Fibroblast of skin of left biceps (primary cell): ENCODE data around the gene AKT2.
"Not testable (repeated sequence)": the region's sequence is repeated elsewhere in the genome, so short reads cannot be mapped to it uniquely, and the experiment has no call there.

ENCODE experiments used
- DNase-seq, 2 experiments: peaks; one replicate each; pipeline ENCODE4 v3.0.0-alpha.2; 2013; ENCODE audit warnings: low read depth in 2 of 2

AKT2 gene

DNA sequence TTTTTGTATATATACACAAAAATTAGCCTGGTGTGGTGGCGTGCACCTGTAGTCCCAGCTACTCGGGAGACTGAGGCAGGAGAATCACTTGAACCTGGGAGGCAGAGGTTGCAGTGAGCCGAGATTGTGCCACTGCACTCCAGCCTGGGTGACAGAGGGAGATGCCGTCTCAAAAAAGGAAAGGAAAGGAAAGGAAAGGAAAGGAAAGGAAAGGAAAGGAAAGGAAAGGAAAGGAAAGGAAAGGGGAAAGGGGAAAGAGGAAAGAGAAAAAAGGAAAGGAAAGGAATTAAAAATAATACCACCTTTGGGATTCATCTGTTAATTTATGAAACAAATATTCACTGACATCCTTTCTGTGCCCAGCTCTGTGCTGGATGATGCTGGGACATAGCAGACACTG is 66.1 kb downstream of the AKT2 start:
- DNase-seq = not testable (repeated sequence)

DNA sequence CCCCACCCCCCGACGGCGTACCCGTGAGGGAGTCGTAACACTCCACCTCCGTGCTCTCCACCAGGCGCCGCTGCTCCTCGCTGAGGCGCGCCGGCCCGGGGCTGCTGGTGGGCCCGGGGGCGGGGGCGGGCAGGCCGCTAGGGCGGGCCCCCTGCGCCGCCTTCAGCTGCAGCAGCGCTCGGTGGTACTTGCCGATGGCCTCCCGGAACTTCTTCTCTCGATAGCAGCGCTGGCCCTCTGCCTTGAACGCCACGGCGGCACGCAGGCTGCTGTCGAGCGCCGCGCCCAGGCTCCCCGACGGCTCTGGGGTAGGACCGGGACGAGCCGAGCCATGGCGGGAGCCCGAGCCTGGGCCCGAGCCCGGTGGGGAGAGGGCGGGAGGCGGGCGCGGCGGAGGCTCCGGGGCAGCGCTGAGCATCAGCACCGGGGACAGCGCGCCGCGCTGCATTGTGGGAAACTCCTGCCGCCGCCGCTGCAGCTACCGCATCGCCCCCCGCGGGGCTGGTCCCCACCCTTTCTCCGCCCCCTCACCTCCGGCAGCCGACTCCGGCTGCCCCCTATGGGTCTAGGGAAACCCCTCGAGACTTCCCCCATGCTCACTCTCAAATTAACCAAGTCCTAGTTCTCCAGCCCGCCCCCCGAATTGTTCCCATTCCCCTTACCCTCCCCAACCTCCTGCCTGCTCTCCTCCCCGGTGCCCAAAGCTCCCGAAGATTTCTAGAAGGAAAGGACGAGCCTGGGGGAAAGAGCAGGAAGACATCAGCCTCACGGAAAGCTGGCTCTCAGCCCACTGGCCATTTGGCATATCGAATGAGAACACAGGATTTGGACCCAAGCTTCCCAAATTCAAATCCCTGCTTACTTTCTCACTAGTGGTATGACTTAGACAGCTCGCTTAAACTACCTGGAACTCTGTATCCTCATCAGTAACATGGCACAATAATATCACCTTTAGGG is 66.9 kb downstream of the AKT2 start, which contains the start of gene TTC9B:
Gene TTC9B (minus strand): TSS at position 451 of the 957 bp plus-strand sequence. CDS start 3 bp downstream, at position 448.
- DNase-seq = no peak

DNA sequence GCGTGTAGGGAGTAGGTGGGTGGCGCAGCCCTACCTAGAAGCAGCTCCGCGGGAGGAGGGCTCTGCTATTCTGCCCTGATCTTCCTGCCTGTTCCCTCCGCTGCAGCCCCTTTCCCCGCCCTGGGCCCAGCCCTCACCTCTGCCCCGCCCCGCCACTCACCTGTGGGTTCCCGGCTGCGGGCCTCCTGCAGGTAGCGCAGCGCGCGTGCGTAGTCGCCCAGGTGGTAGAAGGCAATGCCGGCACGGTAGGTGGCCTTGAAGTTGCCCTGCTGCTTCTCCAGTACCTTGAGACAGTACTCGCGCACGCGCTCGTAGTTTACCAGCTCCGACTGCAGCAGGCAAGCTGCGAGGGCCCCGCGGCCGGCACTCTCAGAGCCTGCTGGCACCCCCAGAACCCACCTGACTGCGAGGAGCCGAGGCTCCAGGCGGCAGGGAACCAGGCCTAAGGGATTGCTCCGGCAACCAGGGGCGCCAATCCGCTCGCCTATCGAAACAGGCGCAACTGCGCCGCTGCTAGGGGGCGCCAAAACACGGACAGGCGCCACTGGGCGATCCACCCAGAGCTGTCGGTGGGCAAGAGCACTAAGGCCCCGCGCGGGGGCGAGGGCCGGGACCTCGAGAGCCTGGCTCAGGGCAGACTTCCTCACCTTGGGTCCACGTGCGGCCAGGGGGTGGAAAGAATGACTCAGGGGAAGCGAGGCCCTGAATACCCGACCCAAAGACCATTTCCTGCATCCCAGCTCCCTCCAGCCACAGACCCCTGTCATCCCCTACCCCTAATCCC is 67.9 kb downstream of the AKT2 start:
- no peak for DNase-seq

DNA sequence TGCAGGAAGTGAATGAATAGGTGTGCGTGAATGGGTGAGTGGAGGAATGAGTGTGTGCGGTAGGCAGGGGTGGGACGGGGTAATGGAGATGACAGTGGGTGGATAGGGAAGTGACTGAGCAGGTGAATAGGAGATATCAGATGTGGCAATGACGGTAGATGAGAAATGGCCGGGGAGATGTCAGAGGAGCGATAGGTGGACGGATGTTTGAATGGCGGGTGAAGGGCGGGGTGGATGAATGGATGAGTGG is 68.4 kb downstream of the AKT2 start:
- no peak for DNase-seq

DNA sequence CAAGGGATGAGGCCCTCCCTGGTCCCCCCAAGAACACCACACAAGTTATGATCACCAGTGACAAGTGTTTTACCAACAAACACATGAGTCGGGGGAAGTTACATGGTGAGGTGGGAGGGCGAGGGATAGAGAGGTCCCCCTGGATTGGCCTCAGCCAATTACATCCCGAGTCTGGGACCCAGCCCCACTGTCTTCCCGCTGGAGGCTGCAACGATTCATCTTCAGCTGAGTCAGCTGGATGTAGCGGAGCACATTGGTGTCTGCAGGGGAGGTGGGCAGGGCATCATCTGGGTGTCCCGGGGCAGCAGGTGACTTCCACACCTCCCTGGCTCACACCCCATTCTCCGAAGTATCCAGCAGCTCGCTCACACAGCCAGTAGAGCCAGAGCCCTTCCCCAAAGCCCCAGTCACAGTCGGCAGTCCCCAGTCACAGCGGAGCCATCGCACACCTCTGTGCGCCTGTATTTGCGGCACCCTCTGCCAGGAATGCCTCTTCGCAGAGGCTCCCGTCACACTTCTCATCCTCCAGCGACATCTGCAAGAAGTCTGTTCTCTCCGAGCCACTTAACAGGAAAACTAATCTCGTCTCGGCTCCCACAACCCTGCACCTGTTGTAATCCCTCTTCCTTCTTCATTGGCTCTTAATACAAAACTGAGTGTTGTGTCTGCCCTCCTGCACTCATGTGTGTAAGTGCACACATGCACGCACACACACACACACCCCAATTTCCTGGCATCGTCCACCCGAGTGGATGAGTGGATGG is 69.0 kb downstream of the AKT2 start:
- DNase-seq = no peak

DNA sequence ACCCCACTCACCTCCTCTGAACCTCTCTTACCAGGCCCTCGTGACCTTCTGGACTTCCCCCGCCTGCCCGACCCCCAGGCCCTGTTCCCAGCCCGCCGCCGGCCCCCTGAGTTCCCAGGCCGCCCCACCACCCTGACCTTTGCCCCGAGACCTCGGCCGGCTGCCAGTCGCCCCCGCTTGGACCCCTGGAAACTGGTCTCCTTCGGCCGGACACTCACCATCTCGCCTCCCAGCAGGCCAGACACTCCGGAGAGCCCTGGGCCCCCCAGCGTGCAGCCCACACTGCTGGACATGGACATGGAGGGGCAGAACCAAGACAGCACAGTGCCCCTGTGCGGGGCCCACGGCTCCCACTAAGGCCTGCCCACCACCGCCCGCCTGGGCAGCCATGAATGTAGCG is 70.2 kb downstream of the AKT2 start:
- no peak for DNase-seq

DNA sequence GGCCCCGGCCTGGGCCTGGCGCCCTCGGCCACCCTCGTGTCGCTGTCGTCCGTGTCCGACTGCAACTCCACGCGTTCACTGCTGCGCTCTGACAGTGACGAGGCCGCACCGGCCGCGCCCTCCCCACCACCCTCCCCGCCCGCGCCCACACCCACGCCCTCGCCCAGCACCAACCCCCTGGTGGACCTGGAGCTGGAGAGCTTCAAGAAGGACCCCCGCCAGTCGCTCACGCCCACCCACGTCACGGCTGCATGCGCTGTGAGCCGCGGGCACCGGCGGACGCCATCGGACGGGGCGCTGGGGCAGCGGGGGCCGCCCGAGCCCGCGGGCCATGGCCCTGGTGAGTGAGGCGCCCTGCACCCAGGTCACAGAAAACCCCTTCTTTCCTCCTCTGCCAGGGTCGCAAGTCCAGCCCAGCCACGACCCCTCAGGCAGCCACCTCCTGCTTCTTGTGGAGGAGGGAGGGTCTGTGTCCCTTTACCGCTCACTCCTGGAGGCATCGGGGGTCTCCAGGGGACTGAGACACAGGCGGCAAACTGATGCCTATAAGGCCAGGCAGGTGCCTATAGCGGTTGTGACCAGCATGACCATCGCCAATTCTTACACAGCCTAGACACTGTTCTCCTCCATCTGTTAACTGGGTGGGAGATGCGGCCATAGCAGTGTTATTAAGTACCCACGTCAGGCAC is 71.1 kb downstream of the AKT2 start:
- DNase-seq = no peak

DNA sequence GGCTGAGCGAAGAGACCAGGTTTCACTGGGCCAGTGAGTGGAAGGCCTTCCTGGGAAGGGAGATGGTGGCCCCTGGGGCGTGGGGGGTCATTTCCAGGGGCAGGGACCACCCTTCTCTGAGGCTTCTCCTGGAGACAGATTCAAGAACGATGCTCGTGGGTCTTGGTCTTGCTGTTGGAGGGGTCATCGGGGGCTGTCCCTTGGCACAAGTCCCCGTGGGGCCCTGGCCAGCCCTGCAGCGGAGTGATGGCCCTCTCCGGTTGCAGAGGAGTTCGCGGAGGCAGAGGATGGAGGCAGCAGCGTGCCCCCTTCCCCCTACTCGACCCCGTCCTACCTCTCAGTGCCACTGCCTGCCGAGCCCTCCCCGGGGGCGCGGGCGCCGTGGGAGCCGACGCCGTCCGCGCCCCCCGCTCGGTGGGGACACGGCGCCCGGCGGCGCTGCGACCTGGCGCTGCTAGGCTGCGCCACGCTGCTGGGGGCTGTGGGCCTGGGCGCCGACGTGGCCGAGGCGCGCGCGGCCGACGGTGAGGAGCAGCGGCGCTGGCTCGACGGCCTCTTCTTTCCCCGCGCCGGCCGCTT is 71.8 kb downstream of the AKT2 start:
- no peak for DNase-seq

DNA sequence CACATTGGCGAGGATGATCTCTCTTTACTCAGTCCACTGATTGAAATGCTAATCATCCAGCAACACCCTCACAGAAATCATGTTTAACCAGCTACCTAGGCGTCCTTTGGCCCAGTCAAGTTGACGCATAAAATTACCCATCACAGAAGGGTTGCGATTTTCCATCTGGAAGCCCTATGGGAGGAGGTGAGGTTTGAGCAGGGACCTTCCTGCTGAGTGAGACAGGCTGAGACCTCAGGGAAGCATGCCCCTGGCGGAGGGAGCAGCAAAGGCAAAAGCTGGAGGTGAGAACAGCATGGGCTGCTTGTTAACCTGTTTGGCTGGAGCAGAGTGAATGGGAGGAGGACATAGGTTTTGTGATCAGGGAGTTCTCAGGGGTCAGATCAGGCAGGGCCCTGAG is 74.3 kb downstream of the AKT2 start:
- no peak for DNase-seq

DNA sequence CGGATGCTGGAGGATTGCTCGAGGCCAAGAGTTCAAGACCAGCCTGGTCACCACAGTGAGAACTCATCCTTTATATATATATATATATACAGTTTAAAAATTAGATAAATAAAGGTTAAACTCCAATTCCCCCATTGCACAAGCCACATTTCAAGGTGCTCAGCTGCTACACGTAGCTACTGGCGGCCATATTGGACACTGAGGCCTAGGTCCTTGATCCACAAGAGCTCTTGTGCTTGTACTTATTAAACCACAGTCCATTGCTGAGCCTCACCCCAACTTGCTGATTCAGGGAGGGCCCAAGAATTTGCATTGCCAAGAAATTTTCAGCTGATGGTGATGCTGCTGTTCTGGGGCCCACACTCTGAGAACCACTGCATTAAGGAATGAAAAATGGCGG is 76.5 kb downstream of the AKT2 start:
- DNase-seq = no peak

DNA sequence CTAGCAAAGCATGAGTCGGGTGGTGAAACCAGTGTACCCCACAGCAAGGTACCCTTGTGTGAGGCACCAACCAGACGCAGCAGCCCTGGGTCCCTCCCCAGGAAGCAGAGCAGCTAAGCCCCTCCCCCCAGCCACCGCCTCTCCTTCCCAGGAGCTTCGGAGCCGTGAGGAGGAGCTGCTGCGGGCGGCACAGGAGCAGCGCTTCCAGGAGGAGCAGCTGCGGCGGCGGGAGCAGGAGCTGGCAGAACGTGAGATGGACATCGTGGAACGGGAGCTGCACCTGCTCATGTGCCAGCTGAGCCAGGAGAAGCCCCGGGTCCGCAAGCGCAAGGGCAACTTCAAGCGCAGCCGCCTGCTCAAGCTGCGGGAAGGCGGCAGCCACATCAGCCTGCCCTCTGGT is 79.4 kb downstream of the AKT2 start:
- no peak for DNase-seq

DNA sequence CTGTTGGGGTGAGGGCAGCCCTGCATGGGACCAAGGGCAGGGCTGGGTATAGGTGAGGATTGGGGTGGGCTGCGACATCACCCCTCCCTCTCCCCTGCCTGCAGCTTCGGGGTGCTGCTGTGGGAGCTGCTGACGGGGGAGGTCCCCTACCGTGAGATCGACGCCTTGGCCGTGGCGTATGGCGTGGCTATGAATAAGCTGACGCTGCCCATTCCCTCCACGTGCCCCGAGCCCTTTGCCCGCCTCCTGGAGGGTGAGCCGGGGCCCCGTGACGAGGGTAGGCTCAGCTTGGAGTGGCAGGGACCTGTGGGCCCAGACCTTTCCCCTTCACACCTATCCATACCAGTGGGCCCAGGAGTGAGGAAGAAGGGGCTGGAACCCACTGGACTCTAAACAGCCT is 80.8 kb downstream of the AKT2 start:
- DNase-seq = no peak

DNA sequence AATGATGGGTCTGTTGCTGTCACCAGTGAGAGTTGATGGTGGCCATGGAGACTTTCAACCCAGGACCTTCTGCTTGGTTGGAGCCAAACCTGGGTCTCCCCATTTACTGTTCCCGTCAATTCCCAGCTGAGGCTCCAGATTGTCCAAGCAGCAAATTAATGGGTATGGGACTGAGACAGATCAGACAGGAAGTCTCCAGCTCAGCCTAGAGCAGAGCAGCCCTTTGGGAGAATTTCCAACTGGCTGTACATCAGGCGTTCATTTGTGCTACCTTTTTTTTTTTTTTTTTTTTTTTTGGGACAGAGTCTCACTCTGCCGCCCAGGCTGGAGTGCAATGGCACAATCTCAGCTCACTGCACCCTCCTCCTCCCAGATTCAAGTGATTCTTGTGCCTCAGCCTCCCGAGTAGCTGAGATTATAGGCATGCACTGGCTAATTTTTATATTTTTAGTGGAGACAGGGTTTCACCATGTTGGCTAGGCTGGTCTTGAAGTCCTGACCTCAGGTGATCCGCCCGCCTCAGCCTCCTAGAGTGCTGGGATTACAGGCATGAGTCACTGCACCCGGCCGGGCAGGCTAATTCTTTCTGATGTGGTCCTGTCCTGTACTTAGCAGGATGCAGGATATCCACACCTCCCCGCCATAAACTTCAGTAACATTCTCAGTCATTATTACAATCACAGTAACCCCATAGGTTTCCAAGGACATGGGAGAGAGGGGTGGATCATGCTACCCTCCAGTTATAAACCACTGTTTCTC is 84.6 kb downstream of the AKT2 start:
- DNase-seq = no peak

DNA sequence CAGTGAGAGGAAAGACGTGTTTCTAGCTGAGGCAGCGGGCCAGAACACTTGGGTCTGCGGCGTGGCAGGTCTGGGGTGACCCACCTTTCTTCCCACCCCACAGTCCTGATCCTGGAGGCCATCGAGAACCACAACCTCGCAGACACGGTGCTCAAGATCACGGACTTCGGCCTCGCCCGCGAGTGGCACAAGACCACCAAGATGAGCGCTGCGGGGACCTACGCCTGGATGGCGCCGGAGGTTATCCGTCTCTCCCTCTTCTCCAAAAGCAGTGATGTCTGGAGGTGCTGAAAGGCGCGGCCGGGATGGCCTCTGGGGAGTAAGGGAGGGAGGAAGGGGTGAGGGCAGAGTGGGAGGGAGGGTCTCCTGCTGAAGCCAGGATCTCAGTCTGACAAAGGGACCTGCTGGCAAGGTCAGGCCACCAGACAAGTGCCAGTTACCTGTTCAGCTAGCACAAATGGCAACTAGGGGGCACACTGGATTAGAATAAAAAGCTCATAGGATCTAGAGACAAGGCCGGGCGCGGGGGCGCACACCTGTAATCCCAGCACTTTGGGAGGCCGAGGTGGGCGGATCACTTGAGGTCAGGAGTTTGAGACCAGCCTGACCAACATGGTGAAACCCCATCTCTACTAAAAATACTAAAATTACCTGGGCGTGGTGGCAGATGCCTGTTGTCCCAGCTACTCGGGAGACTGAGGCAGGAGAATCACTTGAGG is 86.7 kb downstream of the AKT2 start:
- DNase-seq = no peak

DNA sequence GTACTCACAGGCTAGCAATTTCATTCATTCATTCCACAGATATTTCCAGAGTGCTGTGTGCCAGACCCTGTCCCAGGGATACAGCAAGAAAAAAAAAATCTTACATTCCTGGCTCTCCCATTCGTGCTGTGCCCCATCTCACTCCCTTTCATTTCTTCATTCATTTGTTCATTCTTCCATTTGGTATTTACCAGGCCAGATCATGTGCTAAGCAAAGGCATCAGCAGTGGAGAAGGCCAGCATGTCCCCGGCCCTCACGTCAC is 91.6 kb downstream of the AKT2 start:
- no peak for DNase-seq

DNA sequence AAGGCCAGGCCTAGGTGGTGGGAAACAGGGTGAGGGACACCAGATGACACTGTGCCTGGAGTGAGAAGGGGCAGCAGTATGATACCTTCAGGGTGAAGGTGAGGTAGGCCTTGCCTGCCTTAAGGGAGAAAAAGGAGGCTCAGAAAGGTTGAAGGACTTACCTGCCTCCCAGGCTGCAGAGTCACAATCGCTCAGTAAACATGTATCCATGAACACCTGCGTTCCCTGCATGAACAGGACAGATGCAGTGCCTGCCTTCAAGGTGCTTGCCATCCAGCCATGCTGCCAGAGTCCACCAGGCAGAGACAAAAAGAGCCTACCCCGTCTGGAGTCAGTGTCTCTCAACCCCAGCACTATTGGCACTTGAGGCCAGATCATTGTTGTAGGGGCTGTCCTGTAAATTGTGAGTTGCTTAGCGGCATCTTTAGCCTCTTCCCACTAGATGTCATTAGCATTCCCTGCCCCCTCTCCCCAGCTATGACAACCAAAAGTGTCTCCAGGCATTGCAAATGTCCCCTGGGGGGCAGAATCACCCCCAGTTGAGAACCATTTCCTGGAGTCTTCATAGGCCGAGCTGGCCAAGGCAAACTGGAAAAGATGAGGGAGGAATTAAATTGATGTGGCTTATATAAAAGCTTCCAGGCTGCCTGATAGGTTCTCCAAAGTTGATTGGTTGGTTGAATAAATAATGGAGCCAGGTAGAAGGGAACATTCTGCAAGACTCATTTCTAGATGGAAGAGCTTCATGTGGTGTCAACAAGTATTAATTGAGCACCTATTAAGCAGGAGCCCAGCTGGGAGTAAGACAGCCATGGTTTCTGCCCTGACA is 92.2 kb downstream of the AKT2 start:
- no peak for DNase-seq

DNA sequence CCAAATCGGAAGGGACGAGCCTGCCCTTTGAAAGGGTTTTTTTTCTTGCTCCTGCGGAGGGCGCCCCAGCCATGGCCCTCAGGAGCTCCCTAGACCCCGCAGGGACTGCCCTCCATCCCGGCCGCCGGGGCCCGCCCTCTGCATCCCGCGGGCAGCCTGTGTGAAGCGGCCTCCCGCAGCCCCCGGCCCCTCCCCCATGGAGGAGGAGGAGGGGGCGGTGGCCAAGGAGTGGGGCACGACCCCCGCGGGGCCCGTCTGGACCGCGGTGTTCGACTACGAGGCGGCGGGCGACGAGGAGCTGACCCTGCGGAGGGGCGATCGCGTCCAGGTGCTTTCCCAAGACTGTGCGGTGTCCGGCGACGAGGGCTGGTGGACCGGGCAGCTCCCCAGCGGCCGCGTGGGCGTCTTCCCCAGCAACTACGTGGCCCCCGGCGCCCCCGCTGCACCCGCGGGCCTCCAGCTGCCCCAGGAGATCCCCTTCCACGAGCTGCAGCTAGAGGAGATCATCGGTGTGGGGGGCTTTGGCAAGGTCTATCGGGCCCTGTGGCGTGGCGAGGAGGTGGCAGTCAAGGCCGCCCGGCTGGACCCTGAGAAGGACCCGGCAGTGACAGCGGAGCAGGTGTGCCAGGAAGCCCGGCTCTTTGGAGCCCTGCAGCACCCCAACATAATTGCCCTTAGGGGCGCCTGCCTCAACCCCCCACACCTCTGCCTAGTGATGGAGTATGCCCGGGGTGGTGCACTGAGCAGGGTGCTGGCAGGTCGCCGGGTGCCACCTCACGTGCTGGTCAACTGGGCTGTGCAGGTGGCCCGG is 93.1 kb downstream of the AKT2 start:
- DNase-seq = no peak
